ENCODE results near the gene ERGIC2.

GRCh38 chr12:29320295-29321085, 60.5 kb downstream of the ERGIC2 start:
- TF ChIP-seq POLR2AphosphoS5 (IDR thresholded peaks at IDR 0.05; ENCODE audit: low read length) (no peak), RAD21 (IDR thresholded peaks at IDR 0.05; ENCODE audit: insufficient read depth, low read depth, low read length) (no peak)
- TF ChIP-seq, protein P1, sequence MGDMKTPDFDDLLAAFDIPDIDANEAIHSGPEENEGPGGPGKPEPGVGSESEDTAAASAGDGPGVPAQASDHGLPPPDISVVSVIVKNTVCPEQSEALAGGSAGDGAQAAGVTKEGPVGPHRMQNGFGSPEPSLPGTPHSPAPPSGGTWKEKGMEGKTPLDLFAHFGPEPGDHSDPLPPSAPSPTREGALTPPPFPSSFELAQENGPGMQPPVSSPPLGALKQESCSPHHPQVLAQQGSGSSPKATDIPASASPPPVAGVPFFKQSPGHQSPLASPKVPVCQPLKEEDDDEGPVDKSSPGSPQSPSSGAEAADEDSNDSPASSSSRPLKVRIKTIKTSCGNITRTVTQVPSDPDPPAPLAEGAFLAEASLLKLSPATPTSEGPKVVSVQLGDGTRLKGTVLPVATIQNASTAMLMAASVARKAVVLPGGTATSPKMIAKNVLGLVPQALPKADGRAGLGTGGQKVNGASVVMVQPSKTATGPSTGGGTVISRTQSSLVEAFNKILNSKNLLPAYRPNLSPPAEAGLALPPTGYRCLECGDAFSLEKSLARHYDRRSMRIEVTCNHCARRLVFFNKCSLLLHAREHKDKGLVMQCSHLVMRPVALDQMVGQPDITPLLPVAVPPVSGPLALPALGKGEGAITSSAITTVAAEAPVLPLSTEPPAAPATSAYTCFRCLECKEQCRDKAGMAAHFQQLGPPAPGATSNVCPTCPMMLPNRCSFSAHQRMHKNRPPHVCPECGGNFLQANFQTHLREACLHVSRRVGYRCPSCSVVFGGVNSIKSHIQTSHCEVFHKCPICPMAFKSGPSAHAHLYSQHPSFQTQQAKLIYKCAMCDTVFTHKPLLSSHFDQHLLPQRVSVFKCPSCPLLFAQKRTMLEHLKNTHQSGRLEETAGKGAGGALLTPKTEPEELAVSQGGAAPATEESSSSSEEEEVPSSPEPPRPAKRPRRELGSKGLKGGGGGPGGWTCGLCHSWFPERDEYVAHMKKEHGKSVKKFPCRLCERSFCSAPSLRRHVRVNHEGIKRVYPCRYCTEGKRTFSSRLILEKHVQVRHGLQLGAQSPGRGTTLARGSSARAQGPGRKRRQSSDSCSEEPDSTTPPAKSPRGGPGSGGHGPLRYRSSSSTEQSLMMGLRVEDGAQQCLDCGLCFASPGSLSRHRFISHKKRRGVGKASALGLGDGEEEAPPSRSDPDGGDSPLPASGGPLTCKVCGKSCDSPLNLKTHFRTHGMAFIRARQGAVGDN (IDR thresholded peaks at IDR 0.05): no peak

Measured in GM12878 (cell line).